GM10266 (cell line): ENCODE data around the gene CUEDC1.

Experiments
- DNase-seq: peaks from one replicate; pipeline ENCODE4 v3.0.0; 2012; ENCODE audit errors: extremely low spot score
- CTCF ChIP-seq: IDR thresholded peaks from 2 replicates; pipeline ENCODE4 v1.5.1; 2012; ENCODE audit warnings: mild to moderate bottlenecking, low read depth; ENCODE audit not compliant: control insufficient read depth, insufficient read depth; ENCODE audit errors: missing control alignments

The CUEDC1 gene

GRCh38 chr17:57833179-57833939 is 121.9 kb downstream of the CUEDC1 start:
- TF ChIP-seq CTCF = peak; percentile 95
- DNase-seq = peak; percentile 68

DNA sequence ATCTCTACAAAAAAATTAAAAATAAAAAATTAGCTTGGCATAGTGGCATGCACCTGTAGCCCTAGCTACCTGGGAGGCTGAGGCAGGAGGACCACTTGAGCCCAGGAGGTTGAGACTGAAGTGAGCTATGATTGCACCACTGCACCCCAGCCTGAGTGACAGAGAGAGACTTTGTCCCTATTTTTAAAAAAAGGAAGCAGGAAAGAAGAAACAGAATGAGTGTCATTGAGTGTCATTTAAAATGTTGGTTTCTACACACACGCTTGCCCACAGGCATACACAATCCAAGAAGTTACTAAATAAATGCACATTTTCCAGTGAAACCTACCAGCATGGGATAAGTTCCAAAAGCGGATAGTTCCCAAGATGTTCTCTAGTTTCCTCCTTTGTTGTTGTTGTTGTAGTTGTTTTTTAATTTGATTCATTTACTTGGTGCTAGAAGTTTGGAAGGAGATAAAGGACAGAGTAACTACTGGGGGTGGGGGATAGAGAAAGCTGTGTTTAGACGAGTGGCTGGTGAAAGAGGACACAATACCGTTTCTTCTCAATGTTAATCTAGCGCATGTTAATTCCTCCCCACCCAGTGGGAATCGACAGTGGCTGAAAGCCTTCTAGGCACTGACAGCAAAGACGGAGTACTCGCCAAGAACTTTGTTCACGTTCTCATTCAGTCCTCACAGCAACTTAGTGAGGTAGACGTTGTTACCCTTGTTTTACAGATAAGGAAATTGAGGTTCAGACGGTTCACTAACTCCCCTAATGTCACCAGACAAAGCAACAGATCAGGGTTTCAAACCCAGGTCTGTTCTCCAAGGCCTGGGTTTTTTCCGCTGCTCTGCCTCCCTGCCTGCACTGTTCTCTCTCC is 122.7 kb downstream of the CUEDC1 start:
- DNase-seq = no peak
- TF ChIP-seq CTCF = no peak

- TF ChIP-seq CTCF = no peak
- no peak for DNase-seq
Observed at GRCh38 chr17:57830880-57831279, 124.3 kb downstream of the CUEDC1 start.

DNA sequence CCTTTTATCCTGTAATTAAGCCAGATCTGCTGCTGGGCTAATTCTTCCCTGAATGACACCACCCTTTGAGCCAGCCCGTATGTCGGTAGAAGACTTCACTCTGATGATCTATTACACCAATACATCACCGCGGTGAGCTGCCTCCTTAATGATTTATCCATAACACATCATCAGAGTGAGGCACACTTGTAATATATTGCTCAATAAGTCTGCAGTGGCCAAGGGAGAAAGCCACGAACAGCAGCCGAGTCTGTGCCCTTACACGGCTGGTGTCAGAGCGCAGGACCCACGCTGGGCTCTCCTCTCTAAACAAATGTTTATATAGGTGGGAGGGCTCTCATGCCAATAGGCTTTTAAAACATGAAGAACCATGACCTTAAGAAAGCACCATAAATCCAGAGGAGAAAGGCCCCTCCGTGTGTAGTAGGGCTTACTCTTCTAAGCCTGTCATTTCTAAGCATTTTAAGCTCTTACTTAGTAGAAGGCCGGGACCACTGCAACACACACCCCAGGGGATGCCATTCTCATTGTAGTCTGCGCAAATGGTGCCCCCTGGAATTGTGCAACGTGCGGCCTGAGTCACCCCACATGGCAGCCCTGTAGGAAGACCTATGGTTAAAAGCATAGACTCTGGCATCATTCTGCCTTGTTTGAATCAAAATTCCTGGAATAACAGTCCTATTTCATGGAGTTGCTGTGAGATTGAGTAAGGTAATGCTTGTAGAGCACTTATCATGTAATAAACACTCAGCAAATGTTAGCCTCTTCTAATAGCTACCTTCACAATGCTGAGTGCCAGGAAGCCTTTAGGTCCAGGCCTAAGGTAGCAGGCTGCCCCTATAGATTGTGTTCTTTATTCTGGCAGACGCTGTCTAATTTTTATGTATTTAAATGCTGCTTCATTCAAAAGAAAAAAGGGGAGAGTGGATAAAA is 131.5 kb downstream of the CUEDC1 start:
- DNase-seq = no peak
- TF ChIP-seq CTCF = no peak

GRCh38 chr17:57819867-57820266 is 135.3 kb downstream of the CUEDC1 start:
- no peak for DNase-seq
- TF ChIP-seq CTCF = no peak

DNA sequence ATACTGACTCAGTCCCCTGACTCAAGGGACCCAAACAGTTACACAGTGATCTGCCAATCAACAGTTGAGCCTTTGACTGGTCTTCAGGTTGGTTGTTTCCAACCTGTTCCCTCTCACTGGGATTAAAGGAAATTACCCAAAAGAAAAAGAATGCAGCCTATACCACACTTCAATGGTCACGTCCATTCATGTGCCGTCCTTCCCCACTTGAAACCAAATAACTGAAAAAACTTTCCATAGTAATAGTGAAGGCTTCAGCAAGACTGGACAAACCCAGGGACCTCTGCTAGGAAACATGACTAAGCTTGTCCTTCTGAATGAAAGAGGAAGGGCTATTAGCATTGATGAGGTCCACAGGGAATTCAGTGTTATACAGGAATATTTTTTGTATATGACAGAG is 135.9 kb downstream of the CUEDC1 start:
- no peak for TF ChIP-seq CTCF

More for the DNA sequence above, 135.9 kb downstream of the CUEDC1 start:
- no peak for DNase-seq
